ENCODE measurements around the gene SLC8A3. TPM values are rescaled to one million over a fixed set of nuclear protein-coding genes. Genes with fewer than 3 reads are reported as not detected.
A peak's percentile ranks its signal among the peaks of the same experiment; 100 is the strongest.

Gene SLC8A3
- total RNA-seq, 2 experiments from 2014 or later = 0.08 to 0.13 TPM

DNA sequence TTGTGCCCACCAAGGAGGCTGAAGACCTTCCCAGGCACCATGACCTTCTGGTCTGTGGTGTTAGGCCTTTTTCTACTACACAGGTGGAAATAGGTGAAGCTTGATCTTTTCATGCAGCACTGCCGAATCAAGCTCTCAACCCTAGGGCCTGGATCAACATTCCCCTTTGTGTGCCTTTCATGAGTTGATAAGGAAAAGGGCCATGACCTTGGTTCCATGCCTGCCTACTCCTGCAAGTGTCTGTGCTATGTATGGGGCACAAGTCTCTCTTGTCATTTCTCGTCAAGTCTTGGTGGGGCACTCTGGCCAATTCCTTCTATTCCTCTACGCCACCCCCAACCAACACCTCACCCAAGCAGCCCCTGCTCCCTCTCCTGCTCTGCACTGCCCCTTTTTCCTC is 154.5 kb downstream of the SLC8A3 start:
- ChIA-PET POLR2A (no interaction called here), CTCF (no interaction called here)
- DNase-seq = no peak
- Mint-ChIP-seq H3K4me1 (no peaks in the 10 kb centered on the region), H3K36me3 (ENCODE audit: low read depth) (no peaks in the 10 kb centered on the region), H3K4me3 (no peak overlapping the region), H3K27ac (no peak overlapping the region), H3K27me3 (peaks cover 8% of the 10 kb centered on the region), H3K9me3 (no peaks in the 10 kb centered on the region)

DNA sequence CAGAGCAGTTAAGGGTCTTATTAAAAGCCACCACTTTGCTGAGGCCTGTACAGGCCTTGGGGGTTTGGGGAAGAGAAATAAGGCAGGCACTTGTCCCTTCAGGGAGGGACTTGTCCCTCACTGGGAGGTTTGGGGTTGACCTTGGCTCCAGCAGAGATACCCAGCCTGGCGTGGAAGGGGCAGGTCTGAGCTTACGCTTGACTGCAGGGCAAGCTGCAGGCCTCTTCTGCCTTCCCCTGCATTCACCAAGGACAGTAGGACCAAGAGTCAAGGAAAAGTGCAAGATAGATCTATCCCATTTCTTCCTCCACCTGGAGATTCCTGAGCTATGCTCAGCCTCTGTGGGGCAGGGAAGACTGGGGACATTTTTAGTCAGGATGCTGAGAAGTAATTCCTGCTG is 155.2 kb downstream of the SLC8A3 start:
- Mint-ChIP-seq H3K36me3 (ENCODE audit: low read depth) (no peaks in the 10 kb centered on the region), H3K27me3 (peaks cover 4% of the 10 kb centered on the region), H3K9me3 (no peaks in the 10 kb centered on the region), H3K27ac (no peak overlapping the region), H3K4me1 (no peaks in the 10 kb centered on the region), H3K4me3 (no peak overlapping the region)
- DNase-seq = no peak
- POLR2A ChIA-PET = no interaction called here
- CTCF ChIA-PET = no interaction called here

DNA sequence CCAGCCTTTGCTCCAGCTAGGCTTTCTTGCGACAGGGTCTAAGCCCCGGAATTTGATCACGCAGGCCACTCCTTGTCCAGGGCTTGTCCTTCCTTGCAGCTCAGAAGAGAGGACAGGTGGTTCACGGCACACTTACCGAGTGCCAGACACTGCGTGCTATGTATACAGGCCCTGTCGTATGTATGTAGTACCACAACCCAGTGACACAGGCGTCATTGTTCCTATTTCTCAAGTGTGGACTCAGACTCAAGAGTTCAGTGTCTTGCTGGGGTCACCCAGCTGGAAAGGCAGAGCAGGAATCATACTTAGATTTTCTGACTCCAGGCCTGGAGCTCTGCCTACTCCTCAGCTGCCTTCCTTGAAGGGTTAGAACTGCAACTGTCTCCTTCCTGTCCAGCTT is 155.6 kb downstream of the SLC8A3 start:
- ChIA-PET POLR2A (no interaction called here), CTCF (no interaction called here)
- no peaks in the 10 kb centered on the region for H3K36me3 Mint-ChIP-seq (ENCODE audit: low read depth)
- no peaks in the 10 kb centered on the region for H3K9me3 Mint-ChIP-seq
- no peak overlapping the region for H3K4me3 Mint-ChIP-seq
- peaks cover 4% of the 10 kb centered on the region for H3K27me3 Mint-ChIP-seq
- no peak for DNase-seq
- no peak overlapping the region for H3K27ac Mint-ChIP-seq
- no peaks in the 10 kb centered on the region for H3K4me1 Mint-ChIP-seq

- ChIA-PET CTCF (no interaction called here), POLR2A (no interaction called here)
- Mint-ChIP-seq H3K9me3 (no peaks in the 10 kb centered on the region), H3K27me3 (no peaks in the 10 kb centered on the region), H3K27ac (no peak overlapping the region), H3K36me3 (ENCODE audit: low read depth) (no peaks in the 10 kb centered on the region), H3K4me1 (no peaks in the 10 kb centered on the region), H3K4me3 (no peak overlapping the region)
- no peak for DNase-seq
Measured at GRCh38 chr14:70032447-70032846, 156.3 kb downstream of the SLC8A3 start.

DNA sequence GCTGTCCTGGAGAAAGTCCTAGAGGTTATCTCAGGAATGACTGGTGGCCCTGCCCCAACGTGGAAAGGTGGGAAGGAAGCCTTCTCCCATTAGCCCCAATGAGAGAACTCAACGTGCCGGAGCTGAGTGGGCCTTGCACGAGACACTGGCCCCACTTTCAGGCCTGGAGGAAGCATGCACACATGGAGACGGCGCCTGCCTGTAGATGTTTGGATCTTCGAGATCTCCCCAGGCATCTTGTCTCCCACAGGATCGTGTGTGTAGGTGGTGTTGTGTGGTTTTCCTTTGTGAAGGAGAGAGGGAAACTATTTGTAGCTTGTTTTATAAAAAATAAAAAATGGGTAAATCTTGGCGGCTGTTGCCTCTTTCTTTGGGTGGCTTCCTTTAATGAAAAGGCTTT is 156.7 kb downstream of the SLC8A3 start:
- Mint-ChIP-seq H3K36me3 (ENCODE audit: low read depth) (no peaks in the 10 kb centered on the region), H3K9me3 (no peaks in the 10 kb centered on the region), H3K27me3 (no peaks in the 10 kb centered on the region), H3K27ac (no peak overlapping the region), H3K4me3 (no peak overlapping the region), H3K4me1 (no peaks in the 10 kb centered on the region)
- no peak for DNase-seq
- POLR2A ChIA-PET = no interaction called here
- CTCF ChIA-PET = no interaction called here

DNA sequence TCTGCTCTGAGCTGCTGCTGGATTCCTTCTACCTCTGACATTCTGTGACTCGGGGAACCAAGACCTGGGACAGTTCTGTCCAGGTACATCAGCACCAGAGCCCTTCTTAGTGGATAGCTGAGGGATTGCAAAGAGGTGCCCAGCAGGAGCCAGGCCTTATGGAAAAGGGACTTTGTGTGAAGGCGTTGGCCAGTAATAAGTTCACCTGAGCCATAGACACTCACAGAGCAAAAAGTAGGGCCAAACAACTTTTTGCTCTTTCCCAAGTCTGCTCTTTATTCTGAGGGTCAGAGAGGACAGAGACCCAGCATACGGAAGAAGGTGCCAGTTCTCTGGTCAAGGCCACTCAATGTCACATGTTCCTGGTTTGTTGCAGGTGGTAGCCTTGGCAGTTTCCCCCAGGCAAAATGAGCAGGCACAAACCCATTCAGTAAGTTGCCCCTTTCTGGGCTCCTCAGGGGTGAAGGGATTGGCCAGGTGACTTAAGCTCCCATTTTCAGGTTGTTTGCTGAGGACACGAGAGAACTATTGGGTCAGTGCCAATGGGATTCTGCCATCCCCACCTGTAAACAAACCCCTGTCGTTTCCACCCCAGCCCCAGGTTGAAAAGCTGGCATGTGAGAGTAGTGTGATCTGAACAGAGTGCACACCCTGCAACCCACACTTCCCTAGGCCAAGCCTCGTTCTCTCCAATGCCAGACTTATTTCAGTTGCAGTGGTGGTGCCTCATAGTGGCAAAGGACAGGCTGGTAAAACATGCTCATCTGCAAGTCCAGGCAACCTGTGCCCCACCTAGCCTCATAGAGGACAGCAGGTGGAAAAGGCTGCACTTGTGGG is 159.2 kb downstream of the SLC8A3 start:
- Mint-ChIP-seq H3K4me3 (no peak overlapping the region), H3K36me3 (ENCODE audit: low read depth) (no peaks in the 10 kb centered on the region), H3K27ac (no peak overlapping the region), H3K27me3 (peaks cover 8% of the 10 kb centered on the region), H3K9me3 (no peaks in the 10 kb centered on the region), H3K4me1 (no peaks in the 10 kb centered on the region)
- no peak for DNase-seq
- ChIA-PET POLR2A (no interaction called here), CTCF (interaction anchor here (0.5 to 2.7 kb wide), 4 partner anchors 45 to 211 kb away, joined by 3 to 26 read pairs (median 5); no protein-coding TSS in a partner anchor)

DNA sequence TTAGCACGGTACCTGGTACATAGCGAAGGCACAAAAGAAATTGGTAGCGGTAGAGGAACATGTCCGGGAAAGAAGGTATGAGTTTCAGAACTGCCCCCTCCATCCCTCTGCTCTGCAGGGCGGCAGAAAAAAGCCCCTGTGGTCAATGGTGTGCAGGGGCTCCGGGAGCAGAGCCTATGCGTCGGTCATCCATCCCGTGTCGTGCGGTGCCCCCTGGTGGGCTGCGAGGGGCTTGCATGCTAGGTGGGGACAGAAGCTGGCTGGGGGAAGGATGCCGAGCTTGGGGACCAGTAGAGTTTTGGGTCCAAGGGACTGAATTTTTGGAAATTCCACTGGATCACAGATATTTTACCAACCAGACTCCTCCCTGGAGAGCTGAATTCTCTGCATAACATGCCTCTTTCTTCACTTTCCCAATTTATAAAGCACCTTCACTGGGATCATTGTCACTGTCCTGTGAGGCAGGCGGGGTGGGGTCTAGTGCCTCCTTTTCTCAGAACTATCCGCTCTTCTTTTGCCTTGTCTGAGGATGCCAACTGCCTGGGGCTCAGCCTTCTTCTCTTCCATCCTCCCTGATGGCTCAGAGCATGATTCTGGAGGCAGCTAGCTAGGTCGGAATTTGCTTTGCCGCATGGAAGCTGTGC is 160.8 kb downstream of the SLC8A3 start:
- POLR2A ChIA-PET = no interaction called here
- CTCF ChIA-PET = interaction anchor here (0.5 to 2.7 kb wide), 22 partner anchors 10 to 782 kb away, joined by 3 to 26 read pairs (median 3); partner anchors contain the start of genes MAP3K9 and SMOC1

GRCh38 chr14:70023871-70024270 is 164.9 kb downstream of the SLC8A3 start:
- Mint-ChIP-seq H3K27me3 (peaks cover 16% of the 10 kb centered on the region), H3K27ac (no peak overlapping the region), H3K9me3 (no peaks in the 10 kb centered on the region), H3K4me3 (no peak overlapping the region), H3K4me1 (peaks cover 5% of the 10 kb centered on the region), H3K36me3 (ENCODE audit: low read depth) (no peaks in the 10 kb centered on the region)
- no peak for DNase-seq
- ChIA-PET CTCF (interaction anchor here (1.1 to 1.5 kb wide), 2 partner anchors 197 to 205 kb away, joined by 3 to 7 read pairs; no protein-coding TSS in a partner anchor), POLR2A (no interaction called here)

More for the DNA sequence above, 160.8 kb downstream of the SLC8A3 start:
- Mint-ChIP-seq H3K4me3 (no peak overlapping the region), H3K36me3 (ENCODE audit: low read depth) (no peaks in the 10 kb centered on the region), H3K4me1 (no peaks in the 10 kb centered on the region), H3K9me3 (no peaks in the 10 kb centered on the region), H3K27ac (no peak overlapping the region), H3K27me3 (peaks cover 11% of the 10 kb centered on the region)
- DNase-seq = peak; percentile 65

- Mint-ChIP-seq H3K27me3 (peaks cover 16% of the 10 kb centered on the region), H3K36me3 (ENCODE audit: low read depth) (no peaks in the 10 kb centered on the region), H3K9me3 (no peaks in the 10 kb centered on the region), H3K4me3 (no peak overlapping the region), H3K27ac (no peak overlapping the region), H3K4me1 (peaks cover 15% of the 10 kb centered on the region)
- no peak for DNase-seq
- CTCF ChIA-PET = no interaction called here
- POLR2A ChIA-PET = no interaction called here
Measured at GRCh38 chr14:70022771-70023445, 165.8 kb downstream of the SLC8A3 start.

DNA sequence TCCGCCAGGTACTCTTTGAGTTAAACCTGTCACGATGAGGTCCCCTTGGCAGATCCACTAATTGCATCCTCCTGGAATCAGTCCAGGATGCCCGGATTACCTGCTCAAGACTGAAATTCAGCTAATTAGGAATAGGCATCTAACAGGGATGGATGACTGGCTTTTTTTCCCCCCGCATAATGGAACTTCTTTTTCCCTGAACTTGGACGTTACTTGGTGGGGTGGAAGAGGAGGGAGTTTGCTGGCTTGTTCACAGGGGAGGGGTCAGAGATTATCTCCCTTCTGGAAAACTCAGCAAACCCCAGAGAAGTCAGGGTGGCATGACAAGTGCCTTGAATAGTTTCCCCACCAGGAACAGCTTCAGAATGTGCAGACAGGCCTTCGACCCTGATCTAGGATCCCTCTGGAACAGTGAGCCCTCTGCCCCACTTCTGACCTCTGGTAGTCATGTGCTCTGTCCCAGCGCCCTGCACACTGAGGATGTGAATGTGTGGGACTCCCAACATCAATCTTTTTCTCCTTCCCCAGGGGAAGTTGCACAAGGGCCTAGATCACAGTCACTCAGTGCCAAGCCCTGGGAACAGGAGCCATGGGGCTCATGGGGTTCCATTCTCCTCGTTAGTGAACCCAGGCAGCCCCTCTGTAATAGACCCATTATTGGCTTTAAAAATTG is 167.1 kb downstream of the SLC8A3 start:
- Mint-ChIP-seq H3K27ac (no peak overlapping the region), H3K9me3 (no peaks in the 10 kb centered on the region), H3K4me1 (peaks cover 17% of the 10 kb centered on the region), H3K27me3 (peaks cover 16% of the 10 kb centered on the region), H3K4me3 (no peak overlapping the region), H3K36me3 (ENCODE audit: low read depth) (no peaks in the 10 kb centered on the region)
- ChIA-PET CTCF (no interaction called here), POLR2A (no interaction called here)
- no peak for DNase-seq

DNA sequence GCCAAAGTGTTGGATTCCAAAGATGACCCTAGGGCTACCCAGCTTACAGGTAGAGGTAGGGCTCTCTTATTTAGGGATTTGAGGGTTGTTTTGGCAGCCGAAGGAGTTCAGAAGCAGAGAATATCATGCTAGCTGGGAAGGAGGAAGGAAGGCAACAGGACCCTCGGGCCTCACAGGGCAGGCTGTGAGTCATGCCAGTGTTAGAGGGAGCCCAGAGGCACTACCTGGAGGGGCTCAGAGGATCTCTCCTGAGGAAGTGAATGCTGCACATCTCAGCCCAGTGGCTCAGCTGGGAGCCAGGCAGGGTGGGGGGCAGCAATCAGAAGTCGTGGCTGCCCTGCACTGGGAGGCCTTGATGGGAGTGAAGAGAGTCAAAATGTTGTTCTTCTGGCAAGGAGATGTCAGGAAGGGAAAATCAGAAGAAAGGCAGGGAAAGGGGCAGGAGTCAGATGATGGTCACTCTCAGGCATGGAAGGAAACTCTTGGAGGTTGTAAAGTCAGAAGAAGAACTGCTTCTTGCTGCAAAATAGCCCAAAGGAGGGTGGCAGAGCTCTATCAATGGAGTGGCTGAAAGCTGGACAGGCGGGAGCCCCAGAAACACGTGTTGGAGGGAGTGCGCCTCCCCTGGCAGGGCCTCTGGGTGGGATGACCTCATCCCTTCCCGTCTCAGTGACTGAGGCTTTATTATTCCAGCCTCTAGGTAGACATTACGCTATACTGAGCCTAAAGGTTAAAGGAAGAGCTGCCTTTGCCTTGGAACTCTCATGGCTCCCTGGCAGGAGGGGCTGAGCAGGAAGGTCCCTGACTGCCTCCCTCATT is 168.2 kb downstream of the SLC8A3 start:
- Mint-ChIP-seq H3K27ac (no peak overlapping the region), H3K4me1 (peaks cover 17% of the 10 kb centered on the region), H3K36me3 (ENCODE audit: low read depth) (no peaks in the 10 kb centered on the region), H3K27me3 (peaks cover 15% of the 10 kb centered on the region), H3K9me3 (no peaks in the 10 kb centered on the region), H3K4me3 (no peak overlapping the region)
- ChIA-PET POLR2A (no interaction called here), CTCF (no interaction called here)
- DNase-seq = no peak

- no peaks in the 10 kb centered on the region for H3K36me3 Mint-ChIP-seq (ENCODE audit: low read depth)
- H3K27ac Mint-ChIP-seq = no peak overlapping the region
- no peak overlapping the region for H3K4me3 Mint-ChIP-seq
- CTCF ChIA-PET = interaction anchor here (3.4 kb wide), 1 partner anchor 9 kb away, joined by 15 read pairs; no protein-coding TSS in a partner anchor
- no peak for DNase-seq
- POLR2A ChIA-PET = no interaction called here
- H3K27me3 Mint-ChIP-seq = peaks cover 11% of the 10 kb centered on the region
- no peaks in the 10 kb centered on the region for H3K9me3 Mint-ChIP-seq
- H3K4me1 Mint-ChIP-seq = peaks cover 17% of the 10 kb centered on the region
Measured at GRCh38 chr14:70019695-70020094, 169.1 kb downstream of the SLC8A3 start.

All from activated CD4-positive, alpha-beta memory T cell treated with anti-CD3 and anti-CD28 coated beads, Interleukin-2, amount 10 ng/mL, durations not matched to agents 7 days and 5 days (primary cell).